CD14-positive monocyte (primary cell): ENCODE results near the gene SMNDC1. TPM values are rescaled to one million over a fixed set of nuclear protein-coding genes. Genes with fewer than 3 reads are reported as not detected.

Source experiments
- DNase-seq, 3 donors: peaks; one replicate each; pipeline ENCODE4 v3.0.0-alpha.2; 2011 to 2022
- H2AFZ ChIP-seq: 2 replicates; pipeline ENCODE4 v1.6.0; 2012; ENCODE audit warnings: mild to moderate bottlenecking, low read depth, low read length, inconsistent platforms; ENCODE audit not compliant: insufficient read depth, poor library complexity, severe bottlenecking
- H3K27ac ChIP-seq, 2 donors: 1 replicate in 1 of 2; 2 replicates in 1 of 2; pipeline ENCODE4 v1.5.1; 2012 to 2013; ENCODE audit warnings: low read length in 2 of 2, control low read depth in 1 of 2, inconsistent platforms in 1 of 2, low read depth in 1 of 2, mild to moderate bottlenecking in 1 of 2
- H3K27me3 ChIP-seq, 2 donors: one replicate each; pipeline versions ENCODE4 v1.6.0 to v1.6.1; 2011 to 2013; ENCODE audit warnings: low read length in 2 of 2; ENCODE audit not compliant: control insufficient read depth in 2 of 2, insufficient read depth in 2 of 2
- H3K36me3 ChIP-seq, 2 donors: replicated peaks in 1 of 2; 1 replicate in 1 of 2; 2 replicates in 1 of 2; pipeline versions ENCODE4 v1.5.1 to v1.6.1; 2012 to 2013; ENCODE audit warnings: low read length in 2 of 2, control low read depth in 1 of 2, inconsistent platforms in 1 of 2, mild to moderate bottlenecking in 1 of 2; ENCODE audit not compliant: insufficient read depth in 2 of 2, control insufficient read depth in 1 of 2
- H3K4me1 ChIP-seq, 2 donors: 1 replicate in 1 of 2; 2 replicates in 1 of 2; pipeline versions ENCODE4 v1.5.1 to v1.6.1; 2012 to 2013; ENCODE audit warnings: low read length in 2 of 2, control low read depth in 1 of 2, inconsistent platforms in 1 of 2, mild to moderate bottlenecking in 1 of 2, moderate library complexity in 1 of 2; ENCODE audit not compliant: insufficient read depth in 2 of 2, control insufficient read depth in 1 of 2
- H3K4me2 ChIP-seq: replicated peaks from 2 replicates; pipeline ENCODE3; 2012; ENCODE audit warnings: low read length, moderate library complexity, mild to moderate bottlenecking; ENCODE audit not compliant: poor library complexity, severe bottlenecking; ENCODE audit errors: extremely low read depth
- H3K4me3 ChIP-seq, 3 experiments: fragments of 200-600 bp in 1 of 3; sonication (generic) in 1 of 3; replicated peaks in 1 of 3; 1 replicate in 2 of 3; 2 replicates in 1 of 3; pipeline ENCODE4 v1.5.1; 2011 to 2013; ENCODE audit warnings: low read length in 3 of 3, mild to moderate bottlenecking in 3 of 3, control low read depth in 2 of 3, low read depth in 2 of 3, inconsistent platforms in 1 of 3, moderate library complexity in 1 of 3
- H3K79me2 ChIP-seq: 2 replicates; pipeline ENCODE4 v1.6.0; 2012; ENCODE audit warnings: mild to moderate bottlenecking, control low read depth, inconsistent platforms, low read length, moderate library complexity; ENCODE audit not compliant: insufficient read depth
- H3K9ac ChIP-seq: 2 replicates; pipeline ENCODE4 v1.6.0; 2017; ENCODE audit warnings: low read length, mild to moderate bottlenecking; ENCODE audit not compliant: insufficient read depth, poor library complexity, severe bottlenecking
- H3K9me3 ChIP-seq, 2 donors: replicated peaks in 1 of 2; 1 replicate in 1 of 2; 2 replicates in 1 of 2; pipeline versions ENCODE4 v1.5.1 to v1.6.1; 2012 to 2013; ENCODE audit warnings: low read length in 2 of 2, control low read depth in 1 of 2; ENCODE audit not compliant: control insufficient read depth in 1 of 2, insufficient read depth in 1 of 2
- H4K20me1 ChIP-seq: 2 replicates; pipeline ENCODE4 v1.6.0; 2012; ENCODE audit warnings: mild to moderate bottlenecking, low read length, control low read depth, moderate library complexity; ENCODE audit not compliant: insufficient read depth
- H3K27ac Mint-ChIP-seq, 7 donors: one replicate each; pipeline ENCODE4 v1.8.0; 2020; ENCODE audit warnings: mild to moderate bottlenecking in 7 of 7, mixed read lengths in 7 of 7, moderate library complexity in 6 of 7, inconsistent platforms in 2 of 7
- H3K27me3 Mint-ChIP-seq, 3 donors: one replicate each; pipeline ENCODE4 v1.8.0; 2021 to 2022; ENCODE audit warnings: low read depth in 3 of 3, mild to moderate bottlenecking in 3 of 3, mixed read lengths in 3 of 3, moderate library complexity in 3 of 3, inconsistent platforms in 1 of 3
- H3K36me3 Mint-ChIP-seq, 2 donors: one replicate each; pipeline ENCODE4 v1.8.0; 2020; ENCODE audit warnings: mixed read lengths in 2 of 2, inconsistent platforms in 1 of 2, mild to moderate bottlenecking in 1 of 2
- H3K4me1 Mint-ChIP-seq: one replicate; pipeline ENCODE4 v1.8.0; 2020; ENCODE audit warnings: mild to moderate bottlenecking, mixed read lengths
- H3K4me3 Mint-ChIP-seq, 2 donors: one replicate each; pipeline ENCODE4 v1.8.0; 2020; ENCODE audit warnings: mild to moderate bottlenecking in 2 of 2, mixed read lengths in 2 of 2, moderate library complexity in 1 of 2
- H3K9me3 Mint-ChIP-seq, 7 donors: one replicate each; pipeline ENCODE4 v1.8.0; 2020 to 2022; ENCODE audit warnings: mixed read lengths in 7 of 7, mild to moderate bottlenecking in 6 of 7, moderate library complexity in 6 of 7, inconsistent platforms in 2 of 7
- WGBS: methylation state at CpG from one replicate; pipeline ENCODE4 v1.1.5; 2013; ENCODE audit warnings: missing lambda C conversion rate; ENCODE audit not compliant: insufficient coverage; 5-methylcytosine and 5-hydroxymethylcytosine counted together
- intact Hi-C, 2 donors: fragments of 100-400 bp; cut with micrococcal nuclease; formaldehyde crosslinking; loops; one replicate each; pipeline versions ENCODE4 v1.15.0 to v1.15.1; 2023
- polyA plus RNA-seq, 3 donors: library from polyadenylated mRNA; depleted of rRNA in 1 of 3; unstranded in 2 of 3; stranded (reverse) in 1 of 3; fragments of 300-500 nt in 2 of 3; fragments of >200 nt in 1 of 3; fragmentation: Illumina TruSeq in 2 of 3; gene quantifications; 1 replicate in 2 of 3; 2 replicates in 1 of 3; pipeline ENCODE4 v1.2.3, GENCODE V29; 2012 to 2021
- TF ChIP-seq, protein P1 (sequence below): fragments of 200-600 bp; IDR thresholded peaks from one replicate; pipeline ENCODE4 v1.8.0; 2022; ENCODE audit warnings: antibody characterized with exemption, mild to moderate bottlenecking

SMNDC1 gene
- polyA plus RNA-seq, 3 donors, result 15.6 to 18.2 (median 16.4) TPM

DNA sequence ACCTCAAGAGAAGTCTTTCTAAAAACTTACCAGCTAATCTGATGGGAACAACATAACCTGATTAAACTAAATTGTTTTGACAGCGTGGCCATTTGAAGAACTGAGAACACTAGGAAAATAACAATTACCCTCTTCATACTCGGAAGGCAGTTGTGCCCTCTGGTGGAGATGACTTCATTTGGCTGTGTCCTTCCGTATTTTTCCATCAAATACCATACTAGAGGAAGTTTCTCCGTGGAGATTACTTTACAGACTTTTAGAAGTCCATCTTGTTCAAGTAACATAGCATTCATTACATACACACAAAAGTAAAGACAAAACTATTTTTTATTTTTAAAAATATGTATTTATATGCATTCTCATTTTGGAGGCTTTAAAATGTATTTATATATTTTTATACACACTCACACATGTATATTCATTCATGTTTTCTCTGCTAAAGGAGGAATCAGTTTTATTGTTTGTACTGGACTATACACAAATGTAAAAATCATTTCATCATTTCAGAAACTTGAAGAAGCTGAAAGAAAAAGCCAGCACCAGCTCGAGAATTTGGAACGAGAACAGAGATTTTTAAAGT is 25.2 kb downstream of the SMNDC1 start:
- peaks cover 4 to 6% of the 10 kb centered on the region in 2 donors for H3K4me1 ChIP-seq
- H3K36me3 ChIP-seq, result peaks cover 15 to 33% of the 10 kb centered on the region in 2 donors
- intact Hi-C loops, result loop anchor here in 1 of 2 donors (2.0 kb wide), 1 partner anchor 143 kb away; no protein-coding TSS in a partner anchor
- peak overlapping the region in 2 of 3 experiments; percentile 19 to 27 for H3K4me3 ChIP-seq
- H3K27ac ChIP-seq, result peak overlapping the region in 1 of 2 donors; percentile 57
- peak overlapping the region; percentile 35 for H3K4me2 ChIP-seq
- H3K27me3 Mint-ChIP-seq, result no peaks in the 10 kb centered on the region
- H3K79me2 ChIP-seq, result peaks cover 14% of the 10 kb centered on the region
- peak; percentile 70 to 82 (median 76) for DNase-seq
- 100% methylated on average over 2 of the region's 6 CpGs for WGBS
- TF ChIP-seq, protein P1, sequence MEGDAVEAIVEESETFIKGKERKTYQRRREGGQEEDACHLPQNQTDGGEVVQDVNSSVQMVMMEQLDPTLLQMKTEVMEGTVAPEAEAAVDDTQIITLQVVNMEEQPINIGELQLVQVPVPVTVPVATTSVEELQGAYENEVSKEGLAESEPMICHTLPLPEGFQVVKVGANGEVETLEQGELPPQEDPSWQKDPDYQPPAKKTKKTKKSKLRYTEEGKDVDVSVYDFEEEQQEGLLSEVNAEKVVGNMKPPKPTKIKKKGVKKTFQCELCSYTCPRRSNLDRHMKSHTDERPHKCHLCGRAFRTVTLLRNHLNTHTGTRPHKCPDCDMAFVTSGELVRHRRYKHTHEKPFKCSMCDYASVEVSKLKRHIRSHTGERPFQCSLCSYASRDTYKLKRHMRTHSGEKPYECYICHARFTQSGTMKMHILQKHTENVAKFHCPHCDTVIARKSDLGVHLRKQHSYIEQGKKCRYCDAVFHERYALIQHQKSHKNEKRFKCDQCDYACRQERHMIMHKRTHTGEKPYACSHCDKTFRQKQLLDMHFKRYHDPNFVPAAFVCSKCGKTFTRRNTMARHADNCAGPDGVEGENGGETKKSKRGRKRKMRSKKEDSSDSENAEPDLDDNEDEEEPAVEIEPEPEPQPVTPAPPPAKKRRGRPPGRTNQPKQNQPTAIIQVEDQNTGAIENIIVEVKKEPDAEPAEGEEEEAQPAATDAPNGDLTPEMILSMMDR, result peak; percentile 70
- H3K36me3 Mint-ChIP-seq, result peaks cover 27 to 33% of the 10 kb centered on the region in 2 donors
- no peaks in the 10 kb centered on the region for H3K9me3 ChIP-seq
- no peaks in the 10 kb centered on the region for H3K27me3 ChIP-seq
- H2AFZ ChIP-seq, result peak overlapping the region; percentile 37
- no peaks in the 10 kb centered on the region for H4K20me1 ChIP-seq
- peak overlapping the region in 1 of 2 donors; percentile 63 for H3K4me3 Mint-ChIP-seq
- H3K9ac ChIP-seq, result no peak overlapping the region
- H3K27ac Mint-ChIP-seq, result peak overlapping the region in 5 of 7 donors; percentile 7 to 77 (median 70)
- no peaks in the 10 kb centered on the region for H3K9me3 Mint-ChIP-seq
- peaks cover 7% of the 10 kb centered on the region for H3K4me1 Mint-ChIP-seq

DNA sequence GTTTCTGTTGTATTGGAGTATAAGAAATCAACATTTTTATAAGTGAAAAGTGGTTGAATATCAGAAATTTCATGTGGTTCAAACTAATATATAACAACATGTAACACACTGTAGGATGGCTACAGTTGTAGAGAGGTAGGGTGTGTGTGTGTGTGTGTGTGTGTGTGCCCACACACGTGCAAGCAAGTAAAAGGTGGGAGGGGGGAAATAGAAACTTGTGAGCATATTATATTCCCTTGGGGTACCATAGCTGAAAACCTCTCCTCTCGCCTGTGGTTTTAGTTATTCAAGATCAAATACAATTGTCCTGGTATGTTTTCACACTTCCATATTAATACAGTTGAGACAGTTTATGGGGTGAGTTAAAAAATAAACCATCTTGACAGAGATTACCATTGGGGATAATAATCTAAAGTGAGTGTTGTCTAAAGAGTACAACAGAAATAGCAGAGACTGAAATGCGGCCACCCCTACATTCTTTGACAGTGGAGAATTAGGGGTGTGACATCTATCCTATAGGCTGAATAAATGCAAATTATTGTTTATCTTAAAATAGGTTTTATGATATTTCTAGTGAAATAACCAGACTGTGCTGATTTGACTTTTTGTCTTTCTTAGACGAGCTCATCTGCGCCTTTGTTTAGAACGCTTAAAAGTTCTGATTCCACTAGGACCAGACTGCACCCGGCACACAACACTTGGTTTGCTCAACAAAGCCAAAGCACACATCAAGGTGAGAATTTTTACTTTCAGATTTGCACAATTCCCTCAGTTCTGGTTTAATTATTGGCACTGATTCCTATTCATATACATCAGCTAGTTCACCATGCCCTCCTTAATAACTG is 25.9 kb downstream of the SMNDC1 start:
- Mint-ChIP-seq H3K27me3 (no peaks in the 10 kb centered on the region), H3K36me3 (peaks cover 20 to 27% of the 10 kb centered on the region in 2 donors), H3K27ac (peak overlapping the region in 5 of 7 donors; percentile 7 to 77 (median 70)), H3K4me1 (peaks cover 14% of the 10 kb centered on the region), H3K4me3 (peak overlapping the region in 1 of 2 donors; percentile 63), H3K9me3 (no peaks in the 10 kb centered on the region)
- Histone ChIP-seq H3K9ac (no peak overlapping the region), H3K4me3 (peak overlapping the region in 2 of 3 experiments; percentile 19 to 27), H3K27ac (peak overlapping the region in 1 of 2 donors; percentile 57), H3K27me3 (no peaks in the 10 kb centered on the region), H3K4me1 (peaks cover 12 to 13% of the 10 kb centered on the region in 2 donors), H3K36me3 (peaks cover 10 to 26% of the 10 kb centered on the region in 2 donors), H3K9me3 (no peaks in the 10 kb centered on the region), H3K79me2 (peaks cover 20% of the 10 kb centered on the region), H3K4me2 (peak overlapping the region; percentile 35), H2AFZ (peak overlapping the region; percentile 37), H4K20me1 (no peaks in the 10 kb centered on the region)
- 84% methylated on average over 4 of the region's 7 CpGs for WGBS
- intact Hi-C loops, result loop anchor here in 1 of 2 donors (2.0 kb wide), 1 partner anchor 142 kb away; no protein-coding TSS in a partner anchor
- TF ChIP-seq, protein P1, result no peak
- no peak for DNase-seq
